ENCODE data around the gene AJAP1.

AJAP1 gene

GRCh38 chr1:4682607-4683220 lies 28.3 kb downstream of the AJAP1 start:
- no peak for DNase-seq (ENCODE audit: low read depth in 2 of 2)

GRCh38 chr1:4684136-4684535 lies 29.7 kb downstream of the AJAP1 start:
- no peak for DNase-seq (ENCODE audit: low read depth in 2 of 2)

DNA sequence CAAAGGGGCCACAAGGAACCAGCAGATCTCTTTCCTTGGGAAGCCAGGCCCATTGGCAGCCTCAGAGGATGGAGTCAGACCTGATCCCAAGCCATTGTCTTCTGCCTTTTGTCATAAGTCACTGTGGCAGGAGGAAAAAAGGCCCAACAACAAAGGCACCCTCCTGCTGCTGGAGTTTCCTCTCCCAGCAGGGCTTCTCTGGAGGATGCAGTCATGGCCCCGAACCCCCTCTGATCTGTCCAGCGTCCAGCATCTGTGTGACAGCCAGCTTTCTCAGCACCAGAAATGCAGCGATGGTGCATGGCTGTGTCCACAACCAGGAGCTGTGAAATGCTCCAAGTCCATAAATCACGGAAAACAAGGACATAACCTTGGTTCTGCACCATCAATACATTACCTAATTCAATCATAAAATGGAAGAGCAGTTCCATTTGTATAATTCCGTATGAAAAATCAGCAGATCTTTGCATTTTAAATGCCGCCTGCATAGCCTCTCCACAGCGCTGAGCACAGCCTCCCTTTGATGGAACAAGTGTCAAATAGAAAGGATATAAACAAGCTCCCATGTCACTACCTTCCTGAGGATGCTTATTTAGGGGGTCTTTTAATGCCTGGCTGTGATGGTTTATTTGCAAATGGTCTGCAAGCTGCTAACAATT lies 30.6 kb downstream of the AJAP1 start:
- DNase-seq (ENCODE audit: low read depth in 2 of 2) = no peak

- DNase-seq (ENCODE audit: low read depth in 2 of 2) = no peak
Measured at GRCh38 chr1:4685523-4685865, 31.1 kb downstream of the AJAP1 start.

DNA sequence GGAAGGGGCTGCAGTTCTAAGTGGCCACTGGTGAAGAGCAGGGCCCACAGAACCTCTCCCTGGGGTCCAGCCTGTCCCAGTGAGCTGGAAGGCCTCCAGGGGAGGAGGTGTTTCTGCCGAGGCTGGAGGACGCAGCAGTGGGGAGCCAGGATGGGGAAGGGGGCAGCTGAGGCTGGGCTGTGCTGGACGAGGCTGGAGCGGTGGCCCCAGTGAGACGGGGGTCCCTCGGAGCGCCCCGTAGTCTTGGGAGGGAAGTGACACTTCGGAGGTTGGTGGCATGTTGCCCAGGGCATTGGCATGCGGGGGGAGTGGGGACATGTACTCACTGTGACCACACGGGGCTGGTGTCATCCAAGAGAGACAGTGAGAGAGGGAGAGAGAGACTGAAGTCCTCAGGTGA lies 33.5 kb downstream of the AJAP1 start:
- no peak for DNase-seq (ENCODE audit: low read depth in 2 of 2)

GRCh38 chr1:4689271-4689935 lies 35.0 kb downstream of the AJAP1 start:
- DNase-seq (ENCODE audit: low read depth in 2 of 2) = no peak

- no peak for DNase-seq (ENCODE audit: low read depth in 2 of 2)
Measured at GRCh38 chr1:4689941-4690635, 35.7 kb downstream of the AJAP1 start.

DNA sequence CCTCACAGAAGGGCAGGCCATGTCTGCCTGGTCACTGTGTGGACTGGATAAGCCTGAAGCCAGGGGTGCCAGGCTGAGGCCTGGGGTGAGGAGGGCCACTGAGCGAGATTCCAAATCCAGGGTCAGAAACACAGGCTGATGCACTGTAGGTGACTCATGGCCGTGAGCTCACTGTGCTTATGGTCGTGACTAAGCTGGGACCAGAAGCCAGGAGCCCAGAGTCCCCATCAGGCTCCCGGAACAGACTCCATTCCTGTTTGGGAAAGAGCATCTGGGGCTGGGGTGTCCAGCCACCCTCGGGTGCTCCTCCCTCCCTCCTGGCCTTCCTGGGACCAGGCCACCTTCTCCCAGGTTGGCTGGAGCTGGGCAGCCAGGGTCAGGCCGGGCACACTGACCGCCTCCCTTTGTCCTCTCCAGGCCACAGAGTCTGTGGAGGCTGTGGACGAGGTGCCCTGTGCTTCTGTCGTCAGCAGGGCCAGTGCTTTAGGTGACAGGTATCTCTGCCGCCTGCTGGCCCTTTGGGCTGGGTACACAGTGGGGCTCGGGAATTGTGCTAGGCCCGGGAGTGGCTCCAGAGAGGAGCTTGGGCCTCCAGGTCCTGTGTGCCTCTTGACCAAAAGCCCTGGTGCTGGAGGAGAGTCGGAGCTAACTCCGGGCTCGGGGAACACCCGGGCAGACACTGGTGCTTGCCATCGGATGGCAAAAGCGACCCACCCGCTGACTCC lies 36.7 kb downstream of the AJAP1 start:
- DNase-seq (ENCODE audit: low read depth in 2 of 2) = no peak

- no peak for DNase-seq (ENCODE audit: low read depth in 2 of 2)
Measured at GRCh38 chr1:4691766-4692405, 37.5 kb downstream of the AJAP1 start.

GRCh38 chr1:4692437-4692836 lies 38.0 kb downstream of the AJAP1 start:
- no peak for DNase-seq (ENCODE audit: low read depth in 2 of 2)

DNA sequence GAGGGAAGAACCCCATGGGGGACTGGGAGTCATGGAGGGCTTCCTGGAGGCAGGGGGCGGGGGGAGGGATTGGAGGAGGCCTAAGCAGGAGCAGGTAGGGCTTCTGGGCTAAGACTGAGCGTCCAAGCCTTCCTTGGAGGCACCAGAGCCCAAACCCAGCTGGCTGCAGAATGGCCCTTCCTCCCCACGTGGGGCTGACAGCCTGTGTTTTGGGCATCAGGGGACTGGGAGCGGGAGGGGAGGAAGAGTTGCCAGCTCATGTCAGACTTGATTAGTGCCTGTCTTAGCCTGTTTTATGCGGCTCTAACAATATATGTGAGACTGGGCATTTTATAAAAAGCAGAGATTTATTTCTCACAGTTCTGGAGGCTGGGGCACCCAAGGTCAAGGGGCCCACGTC lies 38.9 kb downstream of the AJAP1 start:
- DNase-seq (ENCODE audit: low read depth in 2 of 2) = no peak

- DNase-seq (ENCODE audit: low read depth in 2 of 2) = no peak
Measured at GRCh38 chr1:4693891-4694290, 39.5 kb downstream of the AJAP1 start.

- DNase-seq (ENCODE audit: low read depth in 2 of 2) = no peak
Measured at GRCh38 chr1:4694492-4694891, 40.1 kb downstream of the AJAP1 start.

GRCh38 chr1:4695241-4695640 lies 40.8 kb downstream of the AJAP1 start:
- DNase-seq (ENCODE audit: low read depth in 2 of 2) = no peak

DNA sequence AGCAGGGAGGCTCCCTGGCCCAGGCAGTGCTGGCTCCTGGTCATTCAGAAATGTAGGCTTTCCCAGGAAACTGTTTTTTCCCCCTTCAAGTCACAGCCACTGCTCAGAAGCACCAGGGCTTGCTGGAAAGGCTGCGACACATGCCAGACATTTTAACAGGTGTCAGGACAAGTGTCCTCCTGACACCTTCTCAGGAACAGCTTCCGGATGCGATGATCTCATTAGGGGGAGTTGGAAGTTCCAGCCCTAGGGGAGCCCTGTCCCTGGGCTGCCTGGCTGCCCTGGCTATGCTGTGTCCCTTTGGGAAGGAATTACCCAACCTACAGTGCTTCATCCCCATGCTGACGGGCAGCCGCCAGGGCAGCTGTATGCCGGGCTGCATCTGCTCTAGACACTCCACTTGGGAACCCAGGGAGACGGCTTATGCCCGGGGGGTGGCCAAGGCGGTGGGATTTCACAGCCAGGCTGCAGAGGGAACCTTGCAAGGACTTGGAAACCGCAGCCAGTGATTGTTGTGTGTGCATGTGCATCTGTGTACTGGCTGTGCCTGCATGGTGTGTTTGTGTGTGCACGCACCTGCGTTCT lies 41.8 kb downstream of the AJAP1 start:
- no peak for DNase-seq (ENCODE audit: low read depth in 2 of 2)

DNA sequence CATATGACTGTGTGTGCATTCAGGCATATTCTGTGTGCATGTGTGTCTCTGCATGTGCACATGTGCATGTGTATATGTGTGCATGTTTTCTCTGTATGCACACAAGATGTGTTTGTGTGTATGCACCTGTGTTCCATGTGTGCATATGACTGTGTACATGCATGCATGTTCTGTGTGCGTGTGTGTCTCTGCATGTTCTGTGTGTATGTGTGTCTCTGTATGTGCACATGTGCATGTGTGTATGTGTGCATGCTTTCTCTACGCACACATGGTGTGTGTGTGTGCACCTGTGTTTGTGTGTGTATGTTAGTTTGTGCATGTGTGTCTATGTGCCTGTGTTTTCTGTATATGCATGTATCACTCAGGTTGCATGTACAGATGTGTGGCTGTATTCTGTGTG lies 42.3 kb downstream of the AJAP1 start:
- DNase-seq (ENCODE audit: low read depth in 2 of 2) = no peak

DNA sequence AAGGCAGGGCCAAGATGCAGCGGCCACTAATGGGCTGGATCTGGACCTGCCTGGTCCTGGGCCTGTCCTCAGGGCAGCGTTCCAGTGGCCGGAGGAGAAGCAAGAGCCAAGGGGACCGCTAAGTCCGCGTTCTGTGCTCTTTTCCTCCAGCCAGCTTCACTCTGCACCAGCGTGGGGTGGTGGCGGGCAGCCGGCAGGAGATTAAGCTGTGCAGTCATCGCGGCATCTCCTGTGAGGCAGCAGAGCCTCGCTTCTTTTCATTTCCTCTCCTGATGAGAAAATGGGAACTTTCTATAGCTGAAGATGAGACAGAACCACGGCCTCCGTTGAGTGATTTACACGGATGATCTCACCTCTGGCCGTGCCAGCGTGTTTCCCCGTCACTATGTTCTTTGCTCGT lies 43.4 kb downstream of the AJAP1 start:
- no peak for DNase-seq (ENCODE audit: low read depth in 2 of 2)

GRCh38 chr1:4698911-4699310 lies 44.5 kb downstream of the AJAP1 start:
- DNase-seq (ENCODE audit: low read depth in 2 of 2) = no peak

DNA sequence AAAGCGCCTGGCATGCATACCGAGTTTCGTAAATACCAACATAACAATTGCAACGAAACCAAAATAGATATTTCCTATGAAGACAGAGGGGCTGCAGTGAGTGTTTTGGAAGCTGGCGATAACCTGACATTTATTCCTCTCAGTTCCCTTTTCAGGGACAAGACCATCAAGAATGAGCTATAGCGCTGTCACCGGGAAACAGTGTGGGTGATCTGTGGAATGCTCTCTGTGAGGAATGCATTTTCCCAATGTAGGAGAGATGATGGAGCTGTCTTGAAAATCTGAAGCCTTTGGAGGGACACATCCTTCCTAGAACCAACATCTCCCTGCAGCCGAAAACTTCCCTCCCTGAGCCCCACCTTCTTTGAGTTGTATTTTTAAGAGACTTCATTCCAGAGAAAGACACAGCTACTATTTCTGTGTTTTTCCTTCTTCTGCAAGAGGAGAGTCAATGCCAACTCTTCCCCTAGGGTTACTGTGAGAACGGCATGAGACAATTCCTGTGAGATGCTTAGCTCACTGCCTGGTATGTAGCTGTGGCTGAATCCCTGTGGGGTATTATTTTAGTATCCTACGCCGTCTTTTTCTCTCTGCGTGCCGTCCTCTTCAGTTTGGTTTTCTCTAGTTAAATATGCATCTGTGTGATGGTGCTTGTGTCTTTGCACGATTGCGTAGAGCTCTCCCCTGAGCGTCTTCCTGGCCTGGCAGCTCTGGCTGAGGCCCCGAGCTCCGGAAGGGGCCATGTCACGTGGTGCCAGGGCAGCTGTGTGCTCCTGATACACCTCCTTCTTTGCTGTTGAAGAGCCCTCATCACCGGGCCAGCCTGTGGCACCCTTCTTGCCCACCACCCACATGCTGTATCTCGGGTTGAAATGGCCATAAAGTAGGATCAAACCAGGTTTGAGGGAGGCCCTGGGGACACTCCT lies 45.2 kb downstream of the AJAP1 start:
- no peak for DNase-seq (ENCODE audit: low read depth in 2 of 2)

DNA sequence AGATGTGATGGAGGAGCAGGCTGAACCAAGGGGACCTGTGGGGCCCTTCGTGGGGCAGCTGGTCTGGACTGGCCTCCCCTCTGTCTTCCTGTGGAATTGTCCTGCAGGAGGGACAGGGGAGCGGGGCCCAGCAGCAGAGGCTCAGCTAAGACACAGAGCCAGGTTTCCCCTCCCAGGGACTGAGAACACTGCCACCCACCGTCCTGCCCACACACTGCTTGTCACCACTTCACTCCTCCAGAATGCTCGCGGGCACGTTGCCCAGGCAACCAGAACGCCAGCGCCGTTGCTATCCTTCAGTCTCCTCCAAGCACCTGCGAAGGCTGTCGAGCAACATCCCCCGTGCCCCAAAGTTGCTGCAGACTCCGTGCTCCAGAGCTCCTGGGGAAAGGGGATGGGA lies 46.4 kb downstream of the AJAP1 start:
- no peak for DNase-seq (ENCODE audit: low read depth in 2 of 2)
